Liver (tissue), 9 donors: ENCODE measurements around the gene SMYD4. TPM values are rescaled to one million over a fixed set of nuclear protein-coding genes. Genes with fewer than 3 reads are reported as not detected.

ENCODE experiments used
- DNase-seq: peaks from one replicate; pipeline ENCODE4 v3.0.0-alpha.2; 2017; ENCODE audit warnings: low spot score
- H3K27ac ChIP-seq, 2 donors: one replicate each; pipeline ENCODE4 v1.7.0; 2013; ENCODE audit warnings: inconsistent platforms in 2 of 2, low read length in 2 of 2, control low read depth in 1 of 2, low read depth in 1 of 2, mild to moderate bottlenecking in 1 of 2
- H3K27me3 ChIP-seq, 4 donors: one replicate each; pipeline versions ENCODE4 v1.6.1 to v1.7.0; 2013; ENCODE audit warnings: low read length in 3 of 4, inconsistent platforms in 1 of 4, mild to moderate bottlenecking in 1 of 4, moderate library complexity in 1 of 4; ENCODE audit not compliant: control insufficient read depth in 4 of 4, insufficient read depth in 4 of 4
- H3K36me3 ChIP-seq, 4 donors: one replicate each; pipeline versions ENCODE4 v1.6.1 to v1.7.0; 2013; ENCODE audit warnings: low read length in 3 of 4, mild to moderate bottlenecking in 3 of 4, low read depth in 1 of 4, moderate library complexity in 1 of 4; ENCODE audit not compliant: control insufficient read depth in 4 of 4, insufficient read depth in 3 of 4
- H3K4me1 ChIP-seq, 4 donors: one replicate each; pipeline versions ENCODE4 v1.6.1 to v1.7.0; 2013; ENCODE audit warnings: low read length in 3 of 4, mild to moderate bottlenecking in 3 of 4, moderate library complexity in 1 of 4; ENCODE audit not compliant: control insufficient read depth in 4 of 4, insufficient read depth in 4 of 4
- H3K4me3 ChIP-seq, 3 donors: one replicate each; pipeline versions ENCODE4 v1.6.1 to v1.7.0; 2013; ENCODE audit warnings: low read length in 3 of 3, control low read depth in 1 of 3, low read depth in 1 of 3, mild to moderate bottlenecking in 1 of 3
- H3K9ac ChIP-seq, 2 donors: one replicate each; pipeline ENCODE4 v1.7.0; 2013; ENCODE audit warnings: low read length in 2 of 2, mild to moderate bottlenecking in 2 of 2, moderate library complexity in 2 of 2, control low read depth in 1 of 2, low read depth in 1 of 2
- H3K9me3 ChIP-seq, 4 donors: one replicate each; pipeline versions ENCODE4 v1.6.1 to v1.7.0; 2013; ENCODE audit warnings: low read length in 3 of 4; ENCODE audit not compliant: control insufficient read depth in 4 of 4
- ATF3 ChIP-seq: IDR thresholded peaks from 2 replicates; pipeline ENCODE4 v1.6.1; 2016; ENCODE audit warnings: antibody characterized with exemption
- CTCF ChIP-seq: fragments of 150-350 bp; IDR thresholded peaks from 2 replicates; pipeline ENCODE4 v1.5.1; 2017; ENCODE audit warnings: improper control_type of control experiment, low read depth, low read length; ENCODE audit not compliant: missing input control
- FOXA1 ChIP-seq: IDR thresholded peaks from 2 replicates; pipeline ENCODE4 v1.6.1; 2016; ENCODE audit warnings: antibody characterized with exemption
- FOXA2 ChIP-seq: IDR thresholded peaks from 2 replicates; pipeline ENCODE4 v1.6.1; 2016; ENCODE audit warnings: antibody characterized with exemption
- GABPA ChIP-seq, 2 donors: IDR thresholded peaks in 1 of 2; conservative IDR thresholded peaks in 1 of 2; 2 replicates each; pipeline ENCODE4 v1.6.1; 2016; ENCODE audit warnings: antibody characterized with exemption in 2 of 2, mild to moderate bottlenecking in 1 of 2, moderate library complexity in 1 of 2
- HNF4G ChIP-seq: IDR thresholded peaks from 2 replicates; pipeline ENCODE4 v1.6.1; 2016; ENCODE audit warnings: antibody characterized with exemption
- RXRA ChIP-seq, 2 donors: IDR thresholded peaks; 2 replicates each; pipeline ENCODE4 v1.6.1; 2017 to 2018; ENCODE audit warnings: antibody characterized with exemption in 2 of 2, mild to moderate bottlenecking in 1 of 2
- ZBTB33 ChIP-seq: IDR thresholded peaks from 2 replicates; pipeline ENCODE4 v1.6.1; 2016; ENCODE audit warnings: antibody characterized with exemption
- WGBS: extraction: QIAGEN DNeasy Blood & Tissue Kit; methylation state at CpG from one replicate; pipeline ENCODE4 v1.1.7; 2013; 5-methylcytosine and 5-hydroxymethylcytosine counted together
- polyA plus RNA-seq, 2 donors: library from polyadenylated mRNA; stranded (reverse) in 1 of 2; unstranded in 1 of 2; fragments of 200-250 nt in 1 of 2; fragments of >200 nt in 1 of 2; fragmentation: Nextera tagmentation in 1 of 2; extraction: Ambion mirVana in 1 of 2; gene quantifications; one replicate each; pipeline versions ENCODE4 v1.2.1 to v1.2.3, GENCODE V29; 2013 to 2015
- total RNA-seq, 2 donors: library from RNA; depleted of rRNA; stranded (reverse); fragments of >200 nt; gene quantifications; one replicate each; pipeline ENCODE4 v1.2.3, GENCODE V29; 2014
- donor health status: healthy.
- donor health status: healthy.
- donor health status: healthy.
- donor health status: healthy.
- donor health status: healthy.

Gene SMYD4
- total and polyA plus RNA-seq, 4 donors = 2.2 to 9.5 (median 5.2) TPM

DNA sequence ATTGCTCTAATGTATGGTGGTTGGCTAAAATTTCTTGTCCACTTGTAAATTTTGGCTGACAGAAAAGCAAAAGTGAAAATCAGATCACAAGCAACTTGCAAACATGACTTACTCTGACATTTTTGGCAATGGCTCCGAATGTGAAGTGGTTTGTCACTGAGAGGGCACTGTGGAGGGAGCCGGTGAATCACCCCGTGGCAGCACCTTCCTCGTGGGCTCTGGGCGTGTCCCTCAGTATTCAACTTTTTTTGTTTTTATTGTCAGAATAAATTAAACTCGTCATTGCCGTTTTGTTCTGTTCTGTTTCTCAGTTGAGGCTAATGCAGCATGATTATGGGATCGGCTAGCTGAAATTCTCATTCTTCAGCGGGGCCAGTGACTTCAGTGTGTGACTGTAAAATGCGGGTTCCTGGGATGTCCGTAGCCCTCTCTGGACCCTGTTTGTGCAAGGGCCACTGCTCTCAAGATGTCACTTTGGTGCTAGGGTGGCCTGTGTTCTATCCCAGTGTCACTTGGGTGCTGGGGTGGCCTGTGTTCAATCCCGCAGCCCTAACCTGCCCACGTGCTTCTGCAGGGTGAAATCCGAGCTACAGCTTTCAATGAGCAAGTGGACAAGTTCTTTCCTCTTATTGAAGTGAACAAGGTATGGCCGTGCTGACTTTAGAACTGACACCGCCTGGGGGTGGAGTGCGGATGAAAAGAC, 48.9 kb upstream of the SMYD4 start (continued):
- no peak for TF ChIP-seq RXRA (IDR thresholded peaks at IDR 0.05)

GRCh38 chr17:1875597-1875996, 45.9 kb upstream of the SMYD4 start:
- Histone ChIP-seq H3K36me3 (peaks cover 8 to 55% (median 48%) of the 10 kb centered on the region in 4 donors), H3K9me3 (no peaks in the 10 kb centered on the region)
- 95% methylated on average over 4 of the region's 4 CpGs for WGBS

GRCh38 chr17:1873418-1873817, 43.7 kb upstream of the SMYD4 start:
- no peak for TF ChIP-seq ZBTB33
- TF ChIP-seq ATF3 = no peak
- TF ChIP-seq FOXA2 = no peak
- Histone ChIP-seq H3K27ac (no peak overlapping the region), H3K9ac (no peak overlapping the region), H3K4me3 (no peak overlapping the region), H3K27me3 (no peaks in the 10 kb centered on the region), H3K36me3 (peaks cover 5 to 41% (median 31%) of the 10 kb centered on the region in 4 donors), H3K4me1 (no peaks in the 10 kb centered on the region), H3K9me3 (no peaks in the 10 kb centered on the region)
- 95% methylated on average over 9 of the region's 9 CpGs for WGBS
- DNase-seq = no peak

More at GRCh38 chr17:1875597-1875996, 45.9 kb upstream of the SMYD4 start:
- Histone ChIP-seq H3K9ac (no peak overlapping the region), H3K27me3 (no peaks in the 10 kb centered on the region), H3K27ac (no peak overlapping the region), H3K4me3 (no peak overlapping the region), H3K4me1 (no peaks in the 10 kb centered on the region)
- DNase-seq = no peak
- TF ChIP-seq FOXA2 = no peak
- no peak for TF ChIP-seq FOXA1
- no peak for TF ChIP-seq HNF4G
- TF ChIP-seq GABPA (IDR thresholded peaks at IDR 0.05 in 1 of 2, conservative IDR thresholded peaks at IDR 0.05 in 1 of 2) = no peak

DNA sequence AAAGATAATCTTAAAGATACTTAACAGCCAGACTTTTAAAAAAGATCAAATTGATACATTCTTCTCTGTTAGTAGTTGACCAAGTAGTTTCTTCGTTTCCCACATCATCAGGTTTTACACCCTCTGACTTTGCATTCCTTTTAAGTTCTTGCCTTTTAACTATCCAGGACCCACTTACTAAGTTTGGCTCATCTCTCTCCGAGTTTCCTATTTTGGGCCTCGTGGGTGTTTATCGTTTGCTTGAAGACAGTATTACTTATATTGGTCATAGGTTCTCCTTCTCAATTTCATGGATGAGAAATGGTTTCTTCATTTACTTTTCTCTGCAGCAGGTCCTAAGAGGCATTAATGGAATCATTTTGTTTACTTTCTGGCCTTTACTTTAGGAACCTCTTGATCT, 43.3 kb upstream of the SMYD4 start:
- Histone ChIP-seq H3K36me3 (peaks cover 5 to 41% (median 30%) of the 10 kb centered on the region in 4 donors), H3K4me3 (no peak overlapping the region), H3K27me3 (no peaks in the 10 kb centered on the region), H3K9ac (no peak overlapping the region), H3K9me3 (no peaks in the 10 kb centered on the region), H3K27ac (no peak overlapping the region), H3K4me1 (no peaks in the 10 kb centered on the region)
- DNase-seq = no peak
- WGBS = 93% methylated on average over 4 of the region's 4 CpGs
- no peak for TF ChIP-seq CTCF
- no peak for TF ChIP-seq RXRA (IDR thresholded peaks at IDR 0.05)
- no peak for TF ChIP-seq ATF3
- no peak for TF ChIP-seq ZBTB33
